HepG2 (cell line): Measurements from ENCODE around the gene RAD51.

Source experiments
- CEBPB ChIP-seq: IDR thresholded peaks from 2 replicates; pipeline ENCODE4 v1.6.1; 2011; ENCODE audit warnings: low read depth, low read length, improper control_type of control experiment, borderline replicate concordance
- CREM ChIP-seq, 2 experiments: sonication (generic) in 1 of 2; formaldehyde crosslinking in 1 of 2; IDR thresholded peaks; 2 replicates each; pipeline versions ENCODE4 v1.4.0 to v1.6.1; 2016 to 2020; ENCODE audit warnings: antibody characterized with exemption in 1 of 2, mild to moderate bottlenecking in 1 of 2, missing genetic modification reagents in 1 of 2
- HMGA1 ChIP-seq: sonication (generic); formaldehyde crosslinking; conservative IDR thresholded peaks from 2 replicates; pipeline ENCODE4 v1.4.0; 2020; ENCODE audit warnings: missing genetic modification reagents
- POLR2A ChIP-seq, 2 experiments: IDR thresholded peaks; 2 replicates each; pipeline ENCODE4 v1.6.1; 2011; ENCODE audit warnings: low read depth in 2 of 2, low read length in 2 of 2, mild to moderate bottlenecking in 1 of 2, moderate library complexity in 1 of 2; ENCODE audit not compliant: insufficient read depth in 1 of 2
- ZFX ChIP-seq: sonication (generic); formaldehyde crosslinking; IDR thresholded peaks from 2 replicates; pipeline ENCODE4 v1.4.0; 2020; ENCODE audit warnings: mild to moderate bottlenecking, low read depth, missing genetic modification reagents, moderate library complexity
- TF ChIP-seq, protein P1 (sequence below): sonication (generic); formaldehyde crosslinking; IDR thresholded peaks from 2 replicates; pipeline ENCODE4 v1.5.0; 2020; ENCODE audit warnings: mild to moderate bottlenecking, missing genetic modification reagents, moderate library complexity

DNA sequence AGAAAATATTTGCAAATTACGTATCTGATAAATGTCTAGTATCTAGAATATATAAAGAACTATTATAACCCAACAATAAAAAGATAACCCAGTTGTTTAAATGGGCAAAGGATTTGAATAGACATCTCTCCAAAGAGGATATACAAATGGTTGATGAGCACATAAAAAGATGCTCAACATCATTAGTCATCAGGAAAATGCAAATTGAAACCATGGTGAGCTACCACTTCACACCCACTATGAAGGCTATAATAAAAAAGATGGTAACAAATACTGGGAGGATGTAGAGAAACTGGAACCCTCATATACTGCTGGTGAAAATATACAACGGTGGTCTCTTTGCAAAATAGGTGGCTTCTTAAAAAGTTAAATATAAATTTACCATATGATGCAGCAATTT, 28.0 kb downstream of the RAD51 start:
- TF ChIP-seq HMGA1 (CRISPR knock-in tag), result no peak
- TF ChIP-seq, protein P1, sequence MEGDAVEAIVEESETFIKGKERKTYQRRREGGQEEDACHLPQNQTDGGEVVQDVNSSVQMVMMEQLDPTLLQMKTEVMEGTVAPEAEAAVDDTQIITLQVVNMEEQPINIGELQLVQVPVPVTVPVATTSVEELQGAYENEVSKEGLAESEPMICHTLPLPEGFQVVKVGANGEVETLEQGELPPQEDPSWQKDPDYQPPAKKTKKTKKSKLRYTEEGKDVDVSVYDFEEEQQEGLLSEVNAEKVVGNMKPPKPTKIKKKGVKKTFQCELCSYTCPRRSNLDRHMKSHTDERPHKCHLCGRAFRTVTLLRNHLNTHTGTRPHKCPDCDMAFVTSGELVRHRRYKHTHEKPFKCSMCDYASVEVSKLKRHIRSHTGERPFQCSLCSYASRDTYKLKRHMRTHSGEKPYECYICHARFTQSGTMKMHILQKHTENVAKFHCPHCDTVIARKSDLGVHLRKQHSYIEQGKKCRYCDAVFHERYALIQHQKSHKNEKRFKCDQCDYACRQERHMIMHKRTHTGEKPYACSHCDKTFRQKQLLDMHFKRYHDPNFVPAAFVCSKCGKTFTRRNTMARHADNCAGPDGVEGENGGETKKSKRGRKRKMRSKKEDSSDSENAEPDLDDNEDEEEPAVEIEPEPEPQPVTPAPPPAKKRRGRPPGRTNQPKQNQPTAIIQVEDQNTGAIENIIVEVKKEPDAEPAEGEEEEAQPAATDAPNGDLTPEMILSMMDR (CRISPR knock-in tag), result no peak
- no peak for TF ChIP-seq CEBPB
- TF ChIP-seq CREM (IDR thresholded peaks at IDR 0.05), result no peak
- TF ChIP-seq CREM (CRISPR knock-in tag; IDR thresholded peaks at IDR 0.05), result no peak
- no peak for TF ChIP-seq ZFX (CRISPR knock-in tag)
- no peak for TF ChIP-seq POLR2A (IDR thresholded peaks at IDR 0.05; ENCODE audit: insufficient read depth in 1 of 2, low read depth in 2 of 2, low read length in 2 of 2)
